ENCODE data around the gene RTCA. TPM values are rescaled to one million over a fixed set of nuclear protein-coding genes. Genes with fewer than 3 reads are reported as not detected.
"Not testable (repeated sequence)": the region's sequence is repeated elsewhere in the genome, so short reads cannot be mapped to it uniquely, and the experiment has no call there.

The RTCA gene
- total RNA-seq, 1 experiment from 2014 or later = 60.4 TPM

- H3K4me3 Mint-ChIP-seq (ENCODE audit: unreplicated experiment) = no peak overlapping the region
- no peak overlapping the region for H3K27ac Mint-ChIP-seq (ENCODE audit: low read depth, unreplicated experiment)
Measured at GRCh38 chr1:100261686-100262085, 4.3 kb upstream of the RTCA start.

GRCh38 chr1:100264081-100264480 lies 1.9 kb upstream of the RTCA start:
- BruUV-seq (replicated peaks); H3K27ac Mint-ChIP-seq (ENCODE audit: low read depth, unreplicated experiment); H3K4me3 Mint-ChIP-seq (ENCODE audit: unreplicated experiment); H3K4me1 Mint-ChIP-seq (ENCODE audit: insufficient read depth, unreplicated experiment); H3K27me3 Mint-ChIP-seq (ENCODE audit: insufficient read depth, unreplicated experiment); DNase-seq (ENCODE audit: unreplicated experiment); H3K9me3 Mint-ChIP-seq (ENCODE audit: unreplicated experiment); intact Hi-C loops (cut with micrococcal nuclease): not testable (repeated sequence)
- peaks cover 32% of the 10 kb centered on the region for H3K36me3 Mint-ChIP-seq (ENCODE audit: insufficient read depth, unreplicated experiment)
- ChIA-PET POLR2A (interaction anchor here (3.6 to 4.3 kb wide), 2 partner anchors 15 to 89 kb away, joined by 67 to 114 read pairs; partner anchors contain the start of genes CDC14A and DBT), CTCF (interaction anchor here (0.5 to 1.7 kb wide), 3 partner anchors 193 to 605 kb away, joined by 3 to 4 read pairs (median 3); no protein-coding TSS in a partner anchor)

More at GRCh38 chr1:100261686-100262085, 4.3 kb upstream of the RTCA start:
- H3K27me3 Mint-ChIP-seq (ENCODE audit: insufficient read depth, unreplicated experiment) = no peaks in the 10 kb centered on the region
- ChIA-PET CTCF (no interaction called here), POLR2A (no interaction called here)
- BruUV-seq (replicated peaks) = no TSS peak
- no peaks in the 10 kb centered on the region for H3K9me3 Mint-ChIP-seq (ENCODE audit: unreplicated experiment)
- no peak for DNase-seq (ENCODE audit: unreplicated experiment)
- H3K36me3 Mint-ChIP-seq (ENCODE audit: insufficient read depth, unreplicated experiment) = peaks cover 18% of the 10 kb centered on the region
- intact Hi-C loops (cut with micrococcal nuclease) = no loop called here
- no peaks in the 10 kb centered on the region for H3K4me1 Mint-ChIP-seq (ENCODE audit: insufficient read depth, unreplicated experiment)
- TF ChIP-seq CTCF (IDR thresholded peaks at IDR 0.05; ENCODE audit: unreplicated experiment) = no peak

- peak overlapping the region; percentile 85 for H3K27ac Mint-ChIP-seq (ENCODE audit: low read depth, unreplicated experiment)
- intact Hi-C loops (cut with micrococcal nuclease) = no loop called here
- peaks cover 47% of the 10 kb centered on the region for H3K36me3 Mint-ChIP-seq (ENCODE audit: insufficient read depth, unreplicated experiment)
- H3K4me1 Mint-ChIP-seq (ENCODE audit: insufficient read depth, unreplicated experiment) = peaks cover 6% of the 10 kb centered on the region
- TSS peak; percentile 66 for BruUV-seq (replicated peaks)
- TF ChIP-seq CTCF (IDR thresholded peaks at IDR 0.05; ENCODE audit: unreplicated experiment) = no peak
- ChIA-PET CTCF (interaction anchor here (0.5 to 1.8 kb wide), 13 partner anchors 9 to 1011 kb away, joined by 3 to 13 read pairs (median 4); partner anchors contain the start of genes DBT and EXTL2), POLR2A (interaction anchor here (0.5 to 4.3 kb wide), 30 partner anchors 10 to 1602 kb away, joined by 3 to 114 read pairs (median 4); partner anchors contain the start of genes AGL, CDC14A, DBT and EXTL2)
- no peaks in the 10 kb centered on the region for H3K27me3 Mint-ChIP-seq (ENCODE audit: insufficient read depth, unreplicated experiment)
- H3K4me3 Mint-ChIP-seq (ENCODE audit: unreplicated experiment) = peak overlapping the region; percentile 90
- no peaks in the 10 kb centered on the region for H3K9me3 Mint-ChIP-seq (ENCODE audit: unreplicated experiment)
- no peak for DNase-seq (ENCODE audit: unreplicated experiment)
Measured at GRCh38 chr1:100265562-100265930, 470 bp upstream of the RTCA start.

- H3K27me3 Mint-ChIP-seq (ENCODE audit: insufficient read depth, unreplicated experiment) = no peaks in the 10 kb centered on the region
- peaks cover 59% of the 10 kb centered on the region for H3K36me3 Mint-ChIP-seq (ENCODE audit: insufficient read depth, unreplicated experiment)
- peak overlapping the region; percentile 85 for H3K27ac Mint-ChIP-seq (ENCODE audit: low read depth, unreplicated experiment)
- DNase-seq (ENCODE audit: unreplicated experiment) = no peak
- POLR2A ChIA-PET = interaction anchor here (0.7 to 4.3 kb wide), 21 partner anchors 9 to 630 kb away, joined by 3 to 114 read pairs (median 4); partner anchors contain the start of genes AGL, CDC14A, DBT and EXTL2
- TF ChIP-seq CTCF (IDR thresholded peaks at IDR 0.05; ENCODE audit: unreplicated experiment) = no peak
- H3K4me1 Mint-ChIP-seq (ENCODE audit: insufficient read depth, unreplicated experiment) = peaks cover 10% of the 10 kb centered on the region
- no peaks in the 10 kb centered on the region for H3K9me3 Mint-ChIP-seq (ENCODE audit: unreplicated experiment)
- TSS peak; percentile 61 for BruUV-seq (replicated peaks)
- peak overlapping the region; percentile 90 for H3K4me3 Mint-ChIP-seq (ENCODE audit: unreplicated experiment)
- CTCF ChIA-PET = interaction anchor here (0.6 to 1.8 kb wide), 9 partner anchors 11 to 878 kb away, joined by 3 to 13 read pairs (median 4); partner anchors contain the start of gene CDC14A
- intact Hi-C loops (cut with micrococcal nuclease) = loop anchor here (1.0 to 2.0 kb wide), 3 partner anchors 84 to 458 kb away; partner anchors contain the start of genes SASS6 and TRMT13
Measured at GRCh38 chr1:100266741-100267140, 725 bp downstream of the RTCA start.

All from MCF 10A (cell line).